ENCODE measurements around the gene OR4N5.

DNA sequence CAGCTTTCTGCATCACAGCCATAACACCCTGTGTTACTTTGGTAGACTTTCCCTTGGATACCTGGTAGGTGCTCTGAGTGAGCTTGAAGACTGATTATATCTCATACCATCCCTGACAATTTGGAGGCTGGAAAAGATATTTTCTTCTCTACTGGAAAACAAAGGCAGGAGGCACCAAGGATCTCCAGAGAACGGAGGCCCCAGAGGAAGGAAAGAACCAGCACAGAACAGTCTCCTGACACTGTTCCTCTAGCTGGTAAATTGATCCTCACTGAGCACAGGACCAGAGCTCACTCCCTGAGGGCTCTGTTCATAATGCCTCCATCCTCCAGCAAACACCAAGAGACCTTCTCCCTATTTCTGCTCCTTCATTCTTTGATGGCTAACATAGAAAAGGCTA is 52.0 kb downstream of the OR4N5 start, which contains the start of gene OR11G2:
- TF ChIP-seq POLR2A (IDR thresholded peaks at IDR 0.05; ENCODE audit: borderline replicate concordance, extremely low read depth, insufficient read depth, insufficient read length) (no peak), EZH2phosphoT487 (IDR thresholded peaks at IDR 0.05; ENCODE audit: borderline replicate concordance) (no peak), SIN3A (IDR thresholded peaks at IDR 0.05; ENCODE audit: low read depth) (no peak), ZBTB33 (IDR thresholded peaks at IDR 0.05; ENCODE audit: extremely low read depth, insufficient replicate concordance, low read length) (no peak), POLR2AphosphoS5 (IDR thresholded peaks at IDR 0.05; ENCODE audit: low read depth, low read length) (no peak), CEBPB (IDR thresholded peaks at IDR 0.05; ENCODE audit: low read depth) (no peak), EZH2 (IDR thresholded peaks at IDR 0.05) (no peak), SP1 (IDR thresholded peaks at IDR 0.05; ENCODE audit: low read depth) (no peak), SRF (IDR thresholded peaks at IDR 0.05; ENCODE audit: low read depth) (no peak), ZNF274 (IDR thresholded peaks at IDR 0.05; ENCODE audit: low read depth, low read length) (no peak)
- TF ChIP-seq, protein P1, sequence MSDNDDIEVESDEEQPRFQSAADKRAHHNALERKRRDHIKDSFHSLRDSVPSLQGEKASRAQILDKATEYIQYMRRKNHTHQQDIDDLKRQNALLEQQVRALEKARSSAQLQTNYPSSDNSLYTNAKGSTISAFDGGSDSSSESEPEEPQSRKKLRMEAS (IDR thresholded peaks at IDR 0.05), result no peak
- TF ChIP-seq, protein P2, sequence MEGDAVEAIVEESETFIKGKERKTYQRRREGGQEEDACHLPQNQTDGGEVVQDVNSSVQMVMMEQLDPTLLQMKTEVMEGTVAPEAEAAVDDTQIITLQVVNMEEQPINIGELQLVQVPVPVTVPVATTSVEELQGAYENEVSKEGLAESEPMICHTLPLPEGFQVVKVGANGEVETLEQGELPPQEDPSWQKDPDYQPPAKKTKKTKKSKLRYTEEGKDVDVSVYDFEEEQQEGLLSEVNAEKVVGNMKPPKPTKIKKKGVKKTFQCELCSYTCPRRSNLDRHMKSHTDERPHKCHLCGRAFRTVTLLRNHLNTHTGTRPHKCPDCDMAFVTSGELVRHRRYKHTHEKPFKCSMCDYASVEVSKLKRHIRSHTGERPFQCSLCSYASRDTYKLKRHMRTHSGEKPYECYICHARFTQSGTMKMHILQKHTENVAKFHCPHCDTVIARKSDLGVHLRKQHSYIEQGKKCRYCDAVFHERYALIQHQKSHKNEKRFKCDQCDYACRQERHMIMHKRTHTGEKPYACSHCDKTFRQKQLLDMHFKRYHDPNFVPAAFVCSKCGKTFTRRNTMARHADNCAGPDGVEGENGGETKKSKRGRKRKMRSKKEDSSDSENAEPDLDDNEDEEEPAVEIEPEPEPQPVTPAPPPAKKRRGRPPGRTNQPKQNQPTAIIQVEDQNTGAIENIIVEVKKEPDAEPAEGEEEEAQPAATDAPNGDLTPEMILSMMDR (IDR thresholded peaks at IDR 0.05 in 2 of 3, conservative IDR thresholded peaks at IDR 0.05 in 1 of 3; ENCODE audit: borderline replicate concordance in 1 of 3, insufficient read depth in 1 of 3, low read depth in 2 of 3, low read length in 2 of 3), result no peak
- TF ChIP-seq, protein P3, sequence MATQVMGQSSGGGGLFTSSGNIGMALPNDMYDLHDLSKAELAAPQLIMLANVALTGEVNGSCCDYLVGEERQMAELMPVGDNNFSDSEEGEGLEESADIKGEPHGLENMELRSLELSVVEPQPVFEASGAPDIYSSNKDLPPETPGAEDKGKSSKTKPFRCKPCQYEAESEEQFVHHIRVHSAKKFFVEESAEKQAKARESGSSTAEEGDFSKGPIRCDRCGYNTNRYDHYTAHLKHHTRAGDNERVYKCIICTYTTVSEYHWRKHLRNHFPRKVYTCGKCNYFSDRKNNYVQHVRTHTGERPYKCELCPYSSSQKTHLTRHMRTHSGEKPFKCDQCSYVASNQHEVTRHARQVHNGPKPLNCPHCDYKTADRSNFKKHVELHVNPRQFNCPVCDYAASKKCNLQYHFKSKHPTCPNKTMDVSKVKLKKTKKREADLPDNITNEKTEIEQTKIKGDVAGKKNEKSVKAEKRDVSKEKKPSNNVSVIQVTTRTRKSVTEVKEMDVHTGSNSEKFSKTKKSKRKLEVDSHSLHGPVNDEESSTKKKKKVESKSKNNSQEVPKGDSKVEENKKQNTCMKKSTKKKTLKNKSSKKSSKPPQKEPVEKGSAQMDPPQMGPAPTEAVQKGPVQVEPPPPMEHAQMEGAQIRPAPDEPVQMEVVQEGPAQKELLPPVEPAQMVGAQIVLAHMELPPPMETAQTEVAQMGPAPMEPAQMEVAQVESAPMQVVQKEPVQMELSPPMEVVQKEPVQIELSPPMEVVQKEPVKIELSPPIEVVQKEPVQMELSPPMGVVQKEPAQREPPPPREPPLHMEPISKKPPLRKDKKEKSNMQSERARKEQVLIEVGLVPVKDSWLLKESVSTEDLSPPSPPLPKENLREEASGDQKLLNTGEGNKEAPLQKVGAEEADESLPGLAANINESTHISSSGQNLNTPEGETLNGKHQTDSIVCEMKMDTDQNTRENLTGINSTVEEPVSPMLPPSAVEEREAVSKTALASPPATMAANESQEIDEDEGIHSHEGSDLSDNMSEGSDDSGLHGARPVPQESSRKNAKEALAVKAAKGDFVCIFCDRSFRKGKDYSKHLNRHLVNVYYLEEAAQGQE (IDR thresholded peaks at IDR 0.05; ENCODE audit: low read depth), result no peak
